Sigmoid colon (tissue), 7 donors: ENCODE measurements around the gene TOM1L2. TPM values are rescaled to one million over a fixed set of nuclear protein-coding genes. Genes with fewer than 3 reads are reported as not detected.

Source experiments
- DNase-seq: peaks from one replicate; pipeline ENCODE4 v3.0.0-alpha.2; 2019
- H3K27ac ChIP-seq, 4 donors: fragments of 200-600 bp; sonication (generic); one replicate each; pipeline ENCODE4 v1.5.1; 2016 to 2019; ENCODE audit warnings: mild to moderate bottlenecking in 1 of 4
- H3K27me3 ChIP-seq, 3 donors: fragments of 200-600 bp; sonication (generic); one replicate each; pipeline ENCODE4 v1.5.1; 2019; ENCODE audit warnings: mild to moderate bottlenecking in 1 of 3
- H3K36me3 ChIP-seq, 4 donors: fragments of 200-600 bp; sonication (generic); one replicate each; pipeline ENCODE4 v1.5.1; 2016 to 2019
- H3K4me1 ChIP-seq, 4 donors: fragments of 200-600 bp; sonication (generic); one replicate each; pipeline ENCODE4 v1.5.1; 2017 to 2019
- H3K4me3 ChIP-seq, 4 donors: fragments of 200-600 bp; sonication (generic); one replicate each; pipeline ENCODE4 v1.5.1; 2017 to 2019; ENCODE audit warnings: mild to moderate bottlenecking in 2 of 4, moderate library complexity in 1 of 4
- H3K9me3 ChIP-seq, 4 donors: fragments of 200-600 bp in 3 of 4; sonication (generic) in 3 of 4; one replicate each; pipeline versions ENCODE4 v1.5.1 to v1.6.1; 2013 to 2019
- EP300 ChIP-seq, 4 donors: sonication (generic); formaldehyde crosslinking; IDR thresholded peaks; one replicate each; pipeline ENCODE4 v1.6.1; 2017; ENCODE audit warnings: antibody characterized with exemption in 4 of 4
- POLR2A ChIP-seq, 2 donors: fragments of 450-650 bp; IDR thresholded peaks; one replicate each; pipeline ENCODE4 v1.6.1; 2016; ENCODE audit warnings: antibody characterized with exemption in 2 of 2, mild to moderate bottlenecking in 2 of 2, moderate library complexity in 2 of 2
- POLR2AphosphoS5 ChIP-seq, 4 donors: sonication (generic); formaldehyde crosslinking; IDR thresholded peaks; one replicate each; pipeline ENCODE4 v1.6.1; 2017; ENCODE audit warnings: antibody characterized with exemption in 4 of 4
- WGBS, 2 donors: extraction: QIAGEN DNeasy Blood & Tissue Kit; methylation state at CpG; one replicate each; pipeline ENCODE4 v1.1.7; 2013; 5-methylcytosine and 5-hydroxymethylcytosine counted together
- intact Hi-C: fragments of 100-400 bp; cut with DNase I; formaldehyde crosslinking; loops from one replicate; pipeline ENCODE4 v1.15.1; 2023
- polyA plus RNA-seq, 3 donors: library from polyadenylated mRNA; stranded (reverse); fragments of 200-250 nt; gene quantifications; one replicate each; pipeline ENCODE4 v1.2.3, GENCODE V29; 2013
- total RNA-seq, 4 donors: library from RNA; depleted of rRNA; stranded (reverse); fragments of >200 nt; gene quantifications; one replicate each; pipeline ENCODE4 v1.1.0, GENCODE V29; 2016
- TF ChIP-seq, protein P1 (sequence below), 4 experiments: fragments of 450-650 bp in 3 of 4; fragments of 200-600 bp in 1 of 4; IDR thresholded peaks; one replicate each; pipeline ENCODE4 v1.5.1; 2016 to 2019; ENCODE audit warnings: antibody characterized with exemption in 4 of 4, mild to moderate bottlenecking in 3 of 4, moderate library complexity in 2 of 4
- donor health status: healthy with polysubstance abuse.
- donor health status: Bipolar disorder and iron deficiency.
- donor health status: healthy.

TOM1L2 gene
- total and polyA plus RNA-seq, 7 donors = 13.8 to 215 (median 43.3) TPM

DNA sequence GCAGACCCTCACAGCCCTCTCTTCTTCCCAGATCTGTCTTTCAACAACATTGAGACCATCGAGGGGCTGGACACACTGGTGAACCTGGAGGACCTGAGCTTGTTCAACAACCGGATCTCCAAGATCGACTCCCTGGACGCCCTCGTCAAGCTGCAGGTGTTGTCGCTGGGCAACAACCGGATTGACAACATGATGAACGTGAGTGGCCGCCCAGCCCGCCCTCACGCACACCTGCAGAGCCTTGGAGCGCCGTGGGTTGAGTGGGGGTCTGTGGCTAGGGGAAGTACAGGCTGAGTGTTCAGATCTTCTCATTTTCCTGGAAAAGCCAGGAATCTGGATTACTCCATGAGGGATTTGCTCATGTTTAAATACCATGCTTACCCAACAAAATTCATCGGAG is 15.7 kb upstream of the TOM1L2 start:
- 45 to 71% methylated on average over 14 of the region's 14 CpGs for WGBS, 2 donors
- Histone ChIP-seq H3K27me3 (no peaks in the 10 kb centered on the region), H3K4me1 (no peaks in the 10 kb centered on the region), H3K27ac (no peak overlapping the region), H3K36me3 (peaks cover 0 to 10% (median 0%) of the 10 kb centered on the region in 4 donors), H3K9me3 (no peaks in the 10 kb centered on the region), H3K4me3 (no peak overlapping the region)
- TF ChIP-seq, protein P1, sequence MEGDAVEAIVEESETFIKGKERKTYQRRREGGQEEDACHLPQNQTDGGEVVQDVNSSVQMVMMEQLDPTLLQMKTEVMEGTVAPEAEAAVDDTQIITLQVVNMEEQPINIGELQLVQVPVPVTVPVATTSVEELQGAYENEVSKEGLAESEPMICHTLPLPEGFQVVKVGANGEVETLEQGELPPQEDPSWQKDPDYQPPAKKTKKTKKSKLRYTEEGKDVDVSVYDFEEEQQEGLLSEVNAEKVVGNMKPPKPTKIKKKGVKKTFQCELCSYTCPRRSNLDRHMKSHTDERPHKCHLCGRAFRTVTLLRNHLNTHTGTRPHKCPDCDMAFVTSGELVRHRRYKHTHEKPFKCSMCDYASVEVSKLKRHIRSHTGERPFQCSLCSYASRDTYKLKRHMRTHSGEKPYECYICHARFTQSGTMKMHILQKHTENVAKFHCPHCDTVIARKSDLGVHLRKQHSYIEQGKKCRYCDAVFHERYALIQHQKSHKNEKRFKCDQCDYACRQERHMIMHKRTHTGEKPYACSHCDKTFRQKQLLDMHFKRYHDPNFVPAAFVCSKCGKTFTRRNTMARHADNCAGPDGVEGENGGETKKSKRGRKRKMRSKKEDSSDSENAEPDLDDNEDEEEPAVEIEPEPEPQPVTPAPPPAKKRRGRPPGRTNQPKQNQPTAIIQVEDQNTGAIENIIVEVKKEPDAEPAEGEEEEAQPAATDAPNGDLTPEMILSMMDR (IDR thresholded peaks at IDR 0.05) = no peak
- intact Hi-C loops = no loop called here
- no peak for DNase-seq

DNA sequence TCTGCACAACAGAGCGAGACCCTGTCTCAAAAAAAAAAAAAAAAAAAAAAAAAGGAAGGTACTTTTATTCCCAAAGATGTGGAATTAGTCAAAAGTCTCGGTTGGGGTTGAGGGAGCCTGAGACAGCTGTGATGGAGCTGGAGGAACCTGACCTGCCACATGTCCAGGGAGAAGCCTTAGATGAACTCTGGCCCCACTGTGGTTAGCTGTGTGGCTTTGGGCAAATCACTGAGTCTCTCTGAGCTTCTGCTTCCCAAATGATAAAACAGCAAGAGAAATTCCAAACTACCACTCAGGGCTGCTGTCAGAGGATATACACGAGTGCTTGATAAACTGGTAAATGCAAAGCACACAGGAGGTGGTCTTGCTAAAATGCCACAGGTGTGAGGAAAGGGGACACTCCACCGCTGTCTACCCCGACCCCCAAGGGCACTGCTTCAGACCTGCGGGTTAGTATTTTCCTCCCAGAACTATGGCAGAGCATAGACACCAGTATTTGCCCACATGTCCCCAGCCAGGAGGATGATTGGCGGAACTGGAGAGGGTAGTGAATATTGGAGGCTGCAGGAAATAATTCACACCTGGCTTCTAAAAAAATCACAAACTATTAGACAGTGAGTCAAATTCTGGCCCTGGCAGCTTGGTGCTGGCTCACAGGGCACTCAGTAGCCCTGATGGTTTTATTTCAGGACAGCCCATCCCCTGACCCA is 15.1 kb upstream of the TOM1L2 start:
- H3K9me3 ChIP-seq = no peaks in the 10 kb centered on the region
- 88 to 90% methylated on average over 7 of the region's 7 CpGs for WGBS, 2 donors
- no peaks in the 10 kb centered on the region for H3K4me1 ChIP-seq
- intact Hi-C loops = no loop called here
- H3K27me3 ChIP-seq = no peaks in the 10 kb centered on the region
- peaks cover 0 to 10% (median 0%) of the 10 kb centered on the region in 4 donors for H3K36me3 ChIP-seq
- H3K27ac ChIP-seq = no peak overlapping the region
- TF ChIP-seq, protein P1 (IDR thresholded peaks at IDR 0.05) = no peak
- TF ChIP-seq POLR2A (IDR thresholded peaks at IDR 0.05) (no peak), EP300 (IDR thresholded peaks at IDR 0.05) (no peak), POLR2AphosphoS5 (IDR thresholded peaks at IDR 0.05) (no peak)
- DNase-seq = no peak
- H3K4me3 ChIP-seq = no peak overlapping the region

DNA sequence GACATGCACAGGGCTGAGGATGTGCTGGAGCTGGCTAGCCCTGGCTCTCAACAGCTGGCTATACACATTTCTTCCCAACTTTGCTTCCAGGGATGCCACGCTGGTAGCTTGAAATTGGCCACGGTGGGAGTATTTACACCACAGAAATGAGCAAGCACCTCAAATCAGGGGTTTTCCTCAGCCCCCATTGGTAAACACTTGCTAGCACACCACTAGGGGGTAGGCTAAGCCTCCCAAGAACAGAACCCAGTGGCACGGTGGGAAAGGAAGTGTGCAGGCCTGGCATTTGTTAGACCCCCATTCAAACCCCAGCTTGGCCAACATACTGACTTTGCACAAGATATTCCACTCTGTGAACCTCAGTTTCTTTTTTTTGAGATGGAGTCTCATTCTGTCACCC is 13.4 kb upstream of the TOM1L2 start:
- 74 to 81% methylated on average over 3 of the region's 3 CpGs for WGBS, 2 donors
- intact Hi-C loops = no loop called here
- Histone ChIP-seq H3K9me3 (no peaks in the 10 kb centered on the region), H3K4me1 (no peaks in the 10 kb centered on the region), H3K4me3 (no peak overlapping the region), H3K36me3 (peaks cover 0 to 10% (median 0%) of the 10 kb centered on the region in 4 donors), H3K27me3 (no peaks in the 10 kb centered on the region), H3K27ac (no peak overlapping the region)
- no peak for TF ChIP-seq EP300 (IDR thresholded peaks at IDR 0.05)
- no peak for TF ChIP-seq POLR2AphosphoS5 (IDR thresholded peaks at IDR 0.05)
- no peak for TF ChIP-seq POLR2A (IDR thresholded peaks at IDR 0.05)
- TF ChIP-seq, protein P1 (IDR thresholded peaks at IDR 0.05) = no peak
- no peak for DNase-seq

DNA sequence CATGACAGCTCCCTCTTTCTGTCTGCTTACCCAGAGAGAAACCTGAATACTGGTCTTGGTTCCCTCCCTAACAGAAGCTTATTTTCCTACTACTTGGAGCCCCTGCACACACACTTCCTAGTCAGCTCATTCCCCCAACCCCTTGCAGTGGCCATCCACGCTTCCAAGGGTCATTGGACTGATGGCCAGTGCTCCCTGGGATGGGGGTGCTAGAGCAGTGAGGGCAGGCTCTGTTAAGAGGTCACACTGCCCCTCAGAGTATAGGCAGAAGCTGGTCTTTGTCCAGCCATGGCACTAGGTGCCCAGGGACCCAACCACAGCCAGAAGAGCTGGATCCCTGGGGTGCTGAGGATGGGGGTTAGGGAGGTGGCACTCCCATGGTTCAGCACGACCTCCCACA is 13.0 kb upstream of the TOM1L2 start:
- H3K4me1 ChIP-seq = no peaks in the 10 kb centered on the region
- 81 to 86% methylated on average over 2 of the region's 2 CpGs for WGBS, 2 donors
- intact Hi-C loops = no loop called here
- TF ChIP-seq, protein P1 (IDR thresholded peaks at IDR 0.05) = no peak
- no peak for TF ChIP-seq POLR2AphosphoS5 (IDR thresholded peaks at IDR 0.05)
- no peak for TF ChIP-seq POLR2A (IDR thresholded peaks at IDR 0.05)
- no peak for TF ChIP-seq EP300 (IDR thresholded peaks at IDR 0.05)
- no peak for DNase-seq
- H3K27ac ChIP-seq = no peak overlapping the region
- peaks cover 0 to 10% (median 0%) of the 10 kb centered on the region in 4 donors for H3K36me3 ChIP-seq
- no peaks in the 10 kb centered on the region for H3K27me3 ChIP-seq
- no peak overlapping the region for H3K4me3 ChIP-seq
- no peaks in the 10 kb centered on the region for H3K9me3 ChIP-seq

DNA sequence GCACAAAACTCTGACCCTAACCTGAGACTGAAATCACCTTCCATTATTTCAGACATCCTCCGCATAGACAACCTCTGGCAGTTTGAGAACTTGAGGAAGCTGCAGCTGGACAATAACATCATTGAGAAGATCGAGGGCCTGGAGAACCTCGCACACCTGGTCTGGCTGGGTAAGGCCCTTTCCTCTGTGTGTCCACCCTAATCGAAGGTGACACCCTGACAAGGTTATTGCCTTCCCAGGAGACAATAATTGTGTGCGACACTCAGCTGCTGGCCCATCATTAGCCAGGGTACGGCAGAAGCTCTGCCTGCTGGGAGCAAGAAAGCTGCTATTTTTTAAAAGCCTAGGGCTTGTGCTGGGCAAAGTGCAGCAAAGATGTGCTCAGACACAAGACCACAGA is 11.6 kb upstream of the TOM1L2 start:
- intact Hi-C loops = no loop called here
- H3K4me3 ChIP-seq = no peak overlapping the region
- WGBS, 2 donors = 87 to 93% methylated on average over 6 of the region's 6 CpGs
- TF ChIP-seq, protein P1 (IDR thresholded peaks at IDR 0.05) = no peak
- TF ChIP-seq EP300 (IDR thresholded peaks at IDR 0.05) (no peak), POLR2AphosphoS5 (IDR thresholded peaks at IDR 0.05) (no peak), POLR2A (IDR thresholded peaks at IDR 0.05) (no peak)
- no peak for DNase-seq
- H3K27me3 ChIP-seq = no peaks in the 10 kb centered on the region
- no peaks in the 10 kb centered on the region for H3K4me1 ChIP-seq
- H3K27ac ChIP-seq = no peak overlapping the region
- H3K36me3 ChIP-seq = peaks cover 0 to 9% (median 0%) of the 10 kb centered on the region in 4 donors
- H3K9me3 ChIP-seq = no peaks in the 10 kb centered on the region
